DMS153 (cell line): ENCODE measurements around the gene TTC28.
A peak's percentile ranks its signal among the peaks of the same experiment; 100 is the strongest.

Experiments used
- DNase-seq: peaks from one replicate; lab custom pipeline; 2025; lab: John Stamatoyannopoulos, UW

TTC28 gene

GRCh38 chr22:28047740-28048139 is 631.9 kb downstream of the TTC28 start:
- DNase-seq: no peak

GRCh38 chr22:28046100-28046499 is 633.5 kb downstream of the TTC28 start:
- no peak for DNase-seq

GRCh38 chr22:28044546-28045173 is 635.0 kb downstream of the TTC28 start:
- no peak for DNase-seq

GRCh38 chr22:28043266-28043665 is 636.4 kb downstream of the TTC28 start:
- DNase-seq: no peak

GRCh38 chr22:28034760-28035401 is 644.8 kb downstream of the TTC28 start:
- peak; percentile 96 for DNase-seq

GRCh38 chr22:28034145-28034759 is 645.4 kb downstream of the TTC28 start:
- no peak for DNase-seq

GRCh38 chr22:28032861-28033260 is 646.8 kb downstream of the TTC28 start:
- peak; percentile 79 for DNase-seq

GRCh38 chr22:28031383-28031922 is 648.2 kb downstream of the TTC28 start:
- no peak for DNase-seq

- no peak for DNase-seq
Measured at GRCh38 chr22:28030473-28030872, 649.2 kb downstream of the TTC28 start.

GRCh38 chr22:28029956-28030355 is 649.7 kb downstream of the TTC28 start:
- no peak for DNase-seq

- peak; percentile 99 for DNase-seq
Measured at GRCh38 chr22:28029201-28029948, 650.3 kb downstream of the TTC28 start.

GRCh38 chr22:28027453-28028448 is 651.9 kb downstream of the TTC28 start:
- no peak for DNase-seq

GRCh38 chr22:28025866-28026575 is 653.6 kb downstream of the TTC28 start:
- DNase-seq: no peak

GRCh38 chr22:28025333-28025732 is 654.3 kb downstream of the TTC28 start:
- no peak for DNase-seq

- DNase-seq: no peak
Measured at GRCh38 chr22:28024422-28024888, 655.2 kb downstream of the TTC28 start.

GRCh38 chr22:28023774-28024173 is 655.9 kb downstream of the TTC28 start:
- no peak for DNase-seq

- DNase-seq: no peak
Measured at GRCh38 chr22:28023036-28023435, 656.6 kb downstream of the TTC28 start.

GRCh38 chr22:28021998-28022660 is 657.5 kb downstream of the TTC28 start:
- no peak for DNase-seq

- no peak for DNase-seq
Measured at GRCh38 chr22:28021116-28021997, 658.3 kb downstream of the TTC28 start.
